ENCODE data around the gene MTR.

MTR gene

GRCh38 chr1:236815941-236816340, 20.8 kb downstream of the MTR start:
- TF ChIP-seq CTCF (conservative IDR thresholded peaks at IDR 0.05; ENCODE audit: control insufficient read depth, insufficient read depth, low read depth, low read length) = no peak
- no peak for DNase-seq (ENCODE audit: low read depth)
- no peak overlapping the region for H3K4me3 ChIP-seq (ENCODE audit: control insufficient read depth, low read depth, low read length)

- no peak for DNase-seq (ENCODE audit: low read depth)
- no peak for TF ChIP-seq CTCF (conservative IDR thresholded peaks at IDR 0.05; ENCODE audit: control insufficient read depth, insufficient read depth, low read depth, low read length)
Measured at GRCh38 chr1:236819856-236820255, 24.8 kb downstream of the MTR start.

GRCh38 chr1:236821091-236821627, 26.1 kb downstream of the MTR start:
- no peak for DNase-seq (ENCODE audit: low read depth)
- no peak for TF ChIP-seq CTCF (conservative IDR thresholded peaks at IDR 0.05; ENCODE audit: control insufficient read depth, insufficient read depth, low read depth, low read length)
- H3K4me3 ChIP-seq (ENCODE audit: control insufficient read depth, low read depth, low read length) = no peak overlapping the region

More at GRCh38 chr1:236819856-236820255, 24.8 kb downstream of the MTR start:
- no peak overlapping the region for H3K4me3 ChIP-seq (ENCODE audit: control insufficient read depth, low read depth, low read length)

GRCh38 chr1:236823559-236823958, 28.5 kb downstream of the MTR start:
- no peak for TF ChIP-seq CTCF (conservative IDR thresholded peaks at IDR 0.05; ENCODE audit: control insufficient read depth, insufficient read depth, low read depth, low read length)
- no peak overlapping the region for H3K4me3 ChIP-seq (ENCODE audit: control insufficient read depth, low read depth, low read length)

GRCh38 chr1:236829085-236829484, 34.0 kb downstream of the MTR start:
- no peak overlapping the region for H3K4me3 ChIP-seq (ENCODE audit: control insufficient read depth, low read depth, low read length)
- no peak for DNase-seq (ENCODE audit: low read depth)
- TF ChIP-seq CTCF (conservative IDR thresholded peaks at IDR 0.05; ENCODE audit: control insufficient read depth, insufficient read depth, low read depth, low read length) = no peak

More at GRCh38 chr1:236823559-236823958, 28.5 kb downstream of the MTR start:
- DNase-seq (ENCODE audit: low read depth) = no peak

- no peak overlapping the region for H3K4me3 ChIP-seq (ENCODE audit: control insufficient read depth, low read depth, low read length)
- DNase-seq (ENCODE audit: low read depth) = no peak
- no peak for TF ChIP-seq CTCF (conservative IDR thresholded peaks at IDR 0.05; ENCODE audit: control insufficient read depth, insufficient read depth, low read depth, low read length)
Measured at GRCh38 chr1:236830116-236830515, 35.0 kb downstream of the MTR start.

- DNase-seq (ENCODE audit: low read depth) = no peak
- TF ChIP-seq CTCF (conservative IDR thresholded peaks at IDR 0.05; ENCODE audit: control insufficient read depth, insufficient read depth, low read depth, low read length) = no peak
- no peak overlapping the region for H3K4me3 ChIP-seq (ENCODE audit: control insufficient read depth, low read depth, low read length)
Measured at GRCh38 chr1:236830560-236830959, 35.5 kb downstream of the MTR start.

All from fibroblast of mammary gland (primary cell).